IMR-90 (cell line): Measurements from ENCODE around the gene MRPL23.

ENCODE experiments used
- BHLHE40 ChIP-seq: fragments of 150-350 bp; IDR thresholded peaks from 2 replicates; pipeline ENCODE4 v1.6.1; 2016; ENCODE audit warnings: mild to moderate bottlenecking, low read depth, low read length
- CEBPB ChIP-seq: IDR thresholded peaks from 2 replicates; pipeline ENCODE4 v1.6.1; 2012; ENCODE audit warnings: low read depth, low read length, improper control_type of control experiment
- CHD1 ChIP-seq: IDR thresholded peaks from 2 replicates; pipeline ENCODE4 v1.6.1; 2012; ENCODE audit warnings: low read depth, low read length, improper control_type of control experiment
- CTCF ChIP-seq: conservative IDR thresholded peaks from 2 replicates; pipeline ENCODE4 v1.5.1; 2012; ENCODE audit warnings: mild to moderate bottlenecking, low read depth, low read length, improper control_type of control experiment
- ELK1 ChIP-seq: fragments of 150-350 bp; IDR thresholded peaks from 2 replicates; pipeline ENCODE4 v1.6.1; 2016; ENCODE audit warnings: low read depth, mild to moderate bottlenecking, low read length, moderate library complexity, borderline replicate concordance
- MAFK ChIP-seq: IDR thresholded peaks from 2 replicates; pipeline ENCODE4 v1.6.1; 2012; ENCODE audit warnings: low read depth, low read length, improper control_type of control experiment
- MAZ ChIP-seq: IDR thresholded peaks from 2 replicates; pipeline ENCODE4 v1.6.1; 2012; ENCODE audit warnings: low read depth, mild to moderate bottlenecking, low read length, improper control_type of control experiment, moderate library complexity, borderline replicate concordance
- NFE2L2 ChIP-seq: fragments of 150-350 bp; IDR thresholded peaks from 2 replicates; pipeline ENCODE4 v1.6.1; 2016; ENCODE audit warnings: low read depth, mild to moderate bottlenecking, low read length
- POLR2A ChIP-seq: IDR thresholded peaks from 2 replicates; pipeline ENCODE4 v1.6.1; 2012; ENCODE audit warnings: mild to moderate bottlenecking, low read depth, low read length
- RAD21 ChIP-seq: IDR thresholded peaks from 2 replicates; pipeline ENCODE4 v1.6.1; 2012; ENCODE audit warnings: low read length, improper control_type of control experiment
- RCOR1 ChIP-seq: IDR thresholded peaks from 2 replicates; pipeline ENCODE4 v1.6.1; 2012; ENCODE audit warnings: mild to moderate bottlenecking, low read length, improper control_type of control experiment; ENCODE audit not compliant: insufficient replicate concordance
- RFX5 ChIP-seq: IDR thresholded peaks from 2 replicates; pipeline ENCODE4 v1.8.0; 2012; ENCODE audit warnings: low read depth, mild to moderate bottlenecking, low read length, moderate library complexity
- SMC3 ChIP-seq: fragments of 150-350 bp; IDR thresholded peaks from 2 replicates; pipeline ENCODE4 v1.6.1; 2016; ENCODE audit warnings: low read depth, mild to moderate bottlenecking, antibody characterized with exemption, low read length, moderate library complexity
- USF2 ChIP-seq: fragments of 150-350 bp; IDR thresholded peaks from 2 replicates; pipeline ENCODE4 v1.6.1; 2017; ENCODE audit warnings: mild to moderate bottlenecking, antibody characterized with exemption, low read length, low read depth

- TF ChIP-seq CTCF (no peak), BHLHE40 (no peak), RAD21 (no peak), POLR2A (no peak), USF2 (no peak), CHD1 (no peak), MAZ (no peak), CEBPB (no peak), ELK1 (no peak), SMC3 (no peak), NFE2L2 (no peak), MAFK (no peak), RFX5 (no peak), RCOR1 (no peak)
These were observed 41.0 kb upstream of the MRPL23 start for GRCh38 chr11:1906181-1906580.
